HL-60 (cell line): Measurements from ENCODE around the gene ENPP6.

Experiments
- GABPA ChIP-seq: IDR thresholded peaks from 2 replicates; pipeline ENCODE4 v1.6.1; 2012; ENCODE audit warnings: low read depth
- POLR2AphosphoS5 ChIP-seq: IDR thresholded peaks from 2 replicates; pipeline ENCODE4 v1.6.1; 2012; ENCODE audit warnings: low read depth
- TF ChIP-seq, protein P1 (sequence below): IDR thresholded peaks from one replicate; pipeline ENCODE4 v1.5.1; 2011; ENCODE audit warnings: low read length, control low read depth, inconsistent platforms; ENCODE audit not compliant: insufficient read depth

DNA sequence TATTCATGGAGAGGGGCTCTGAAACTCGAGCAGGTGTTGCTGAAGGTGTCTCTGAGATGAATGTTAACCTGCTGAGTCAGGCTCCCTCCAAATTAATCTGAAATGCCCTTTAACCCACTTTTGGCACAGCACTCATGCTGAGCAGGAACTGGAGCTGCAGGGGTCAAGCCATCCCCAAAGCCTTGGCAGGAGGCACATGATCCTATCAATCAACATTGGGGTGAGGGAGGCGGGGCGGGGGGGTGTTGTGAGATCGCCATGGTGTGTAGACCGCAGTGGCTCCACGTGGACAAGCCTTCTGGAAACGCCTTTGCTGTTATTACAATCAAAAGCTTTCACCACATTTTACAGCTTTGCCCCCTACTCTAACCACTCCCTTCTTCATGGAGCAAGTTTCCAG, 16.5 kb downstream of the ENPP6 start:
- TF ChIP-seq POLR2AphosphoS5, result no peak
- TF ChIP-seq, protein P1, sequence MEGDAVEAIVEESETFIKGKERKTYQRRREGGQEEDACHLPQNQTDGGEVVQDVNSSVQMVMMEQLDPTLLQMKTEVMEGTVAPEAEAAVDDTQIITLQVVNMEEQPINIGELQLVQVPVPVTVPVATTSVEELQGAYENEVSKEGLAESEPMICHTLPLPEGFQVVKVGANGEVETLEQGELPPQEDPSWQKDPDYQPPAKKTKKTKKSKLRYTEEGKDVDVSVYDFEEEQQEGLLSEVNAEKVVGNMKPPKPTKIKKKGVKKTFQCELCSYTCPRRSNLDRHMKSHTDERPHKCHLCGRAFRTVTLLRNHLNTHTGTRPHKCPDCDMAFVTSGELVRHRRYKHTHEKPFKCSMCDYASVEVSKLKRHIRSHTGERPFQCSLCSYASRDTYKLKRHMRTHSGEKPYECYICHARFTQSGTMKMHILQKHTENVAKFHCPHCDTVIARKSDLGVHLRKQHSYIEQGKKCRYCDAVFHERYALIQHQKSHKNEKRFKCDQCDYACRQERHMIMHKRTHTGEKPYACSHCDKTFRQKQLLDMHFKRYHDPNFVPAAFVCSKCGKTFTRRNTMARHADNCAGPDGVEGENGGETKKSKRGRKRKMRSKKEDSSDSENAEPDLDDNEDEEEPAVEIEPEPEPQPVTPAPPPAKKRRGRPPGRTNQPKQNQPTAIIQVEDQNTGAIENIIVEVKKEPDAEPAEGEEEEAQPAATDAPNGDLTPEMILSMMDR, result no peak
- TF ChIP-seq GABPA, result no peak
